HG02623 (cell line): ENCODE results near the gene INTS7.
A peak's percentile ranks its signal among the peaks of the same experiment; 100 is the strongest.

Experiments
- ATAC-seq: cut with Tn5 transposase; IDR thresholded peaks from one replicate; pipeline ENCODE4 v1.9.1; 2021; ENCODE audit warnings: moderate library complexity; ENCODE audit not compliant: unreplicated experiment

INTS7 gene

DNA sequence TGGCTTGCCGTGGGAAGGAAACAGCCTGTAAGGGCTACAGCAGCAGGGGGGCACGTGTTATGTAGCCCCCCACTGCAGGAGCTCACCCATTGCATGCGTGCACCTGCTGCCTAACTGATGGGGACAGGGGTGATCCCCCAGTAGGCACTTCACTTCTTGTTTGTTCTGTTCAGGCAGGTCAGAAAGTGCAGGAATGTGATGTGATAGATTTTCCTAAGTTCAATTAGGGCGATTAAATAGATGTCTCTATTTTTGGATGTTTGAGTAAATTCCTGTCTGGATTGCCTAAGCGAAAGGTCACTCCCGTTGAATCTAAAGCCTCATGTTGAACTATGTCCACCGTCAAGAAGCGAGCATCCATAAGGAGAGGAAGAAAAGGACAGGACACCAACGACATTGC, 126.0 kb downstream of the INTS7 start:
- no peak for ATAC-seq

DNA sequence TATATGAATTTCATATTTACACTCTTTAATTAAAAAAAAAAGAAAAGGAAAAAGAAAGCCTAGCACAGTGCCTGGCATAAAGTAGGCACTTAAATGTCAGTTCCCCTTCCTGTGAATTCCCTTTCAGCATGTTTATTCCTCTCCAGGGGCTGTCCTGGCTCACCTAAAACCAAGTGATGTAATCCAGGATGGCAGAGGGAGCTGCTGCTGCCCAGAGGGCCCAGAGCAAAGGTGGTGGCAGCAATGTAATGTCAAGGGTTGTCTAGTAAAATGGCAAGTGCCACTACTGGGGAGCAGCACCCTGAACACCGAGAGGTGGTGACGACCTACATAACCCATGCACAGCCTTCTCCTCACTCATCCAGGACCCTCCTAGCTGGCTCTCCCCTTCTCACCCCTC, 126.4 kb downstream of the INTS7 start:
- ATAC-seq: no peak

DNA sequence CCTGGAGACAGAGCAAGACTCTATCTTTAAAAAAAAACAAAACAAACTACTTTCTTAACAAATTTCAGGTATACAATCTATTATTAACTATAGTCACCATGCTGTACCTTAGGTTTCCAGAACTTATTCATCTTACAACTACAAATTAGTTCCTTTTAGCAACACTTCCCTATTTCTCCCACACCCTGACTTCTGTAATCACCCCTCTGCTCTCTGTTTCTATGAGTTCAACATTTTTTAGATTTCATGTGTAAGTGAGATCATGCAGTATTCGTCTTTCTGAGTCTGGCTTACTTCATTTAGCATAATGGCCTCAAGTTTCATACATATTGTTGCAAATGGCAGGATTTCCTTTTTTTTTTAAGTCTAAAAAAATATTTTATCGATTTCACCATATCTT, 126.9 kb downstream of the INTS7 start:
- ATAC-seq: peak; percentile 45

DNA sequence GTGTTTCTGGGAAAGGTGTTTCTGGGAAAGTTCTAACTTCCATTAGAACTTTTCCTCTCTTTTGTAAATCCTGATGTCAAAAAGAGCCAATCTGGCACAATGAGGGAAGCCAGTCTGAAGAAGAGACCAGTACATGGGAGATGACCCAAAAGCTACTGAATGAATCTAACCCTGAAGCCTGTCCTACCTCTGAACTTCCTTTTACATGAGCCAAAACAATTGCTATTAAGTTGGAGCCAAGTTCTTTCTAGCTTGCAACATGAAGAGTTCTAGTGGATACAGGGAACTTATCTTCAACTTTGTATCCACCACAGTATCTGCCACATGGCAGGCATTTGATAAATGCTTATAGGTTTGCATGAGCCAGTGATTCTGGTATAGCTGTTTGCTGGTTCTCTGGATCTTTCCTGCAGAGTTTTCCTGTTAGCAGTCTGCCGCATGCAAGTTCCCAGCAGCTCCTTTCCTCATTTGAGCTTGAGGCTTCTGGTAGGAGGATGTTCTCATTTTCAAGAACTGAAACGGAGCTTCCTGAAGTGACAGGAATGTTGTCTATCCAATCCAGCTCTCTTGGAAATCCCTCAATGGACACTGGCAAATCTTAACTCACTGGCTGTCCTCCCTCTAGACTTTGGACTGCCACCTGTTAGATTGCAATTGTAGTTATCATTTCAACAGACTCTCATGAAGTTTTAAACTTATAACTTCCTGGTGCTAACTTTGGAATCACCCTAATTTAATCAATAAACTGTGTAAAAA, 131.7 kb downstream of the INTS7 start:
- ATAC-seq: no peak

DNA sequence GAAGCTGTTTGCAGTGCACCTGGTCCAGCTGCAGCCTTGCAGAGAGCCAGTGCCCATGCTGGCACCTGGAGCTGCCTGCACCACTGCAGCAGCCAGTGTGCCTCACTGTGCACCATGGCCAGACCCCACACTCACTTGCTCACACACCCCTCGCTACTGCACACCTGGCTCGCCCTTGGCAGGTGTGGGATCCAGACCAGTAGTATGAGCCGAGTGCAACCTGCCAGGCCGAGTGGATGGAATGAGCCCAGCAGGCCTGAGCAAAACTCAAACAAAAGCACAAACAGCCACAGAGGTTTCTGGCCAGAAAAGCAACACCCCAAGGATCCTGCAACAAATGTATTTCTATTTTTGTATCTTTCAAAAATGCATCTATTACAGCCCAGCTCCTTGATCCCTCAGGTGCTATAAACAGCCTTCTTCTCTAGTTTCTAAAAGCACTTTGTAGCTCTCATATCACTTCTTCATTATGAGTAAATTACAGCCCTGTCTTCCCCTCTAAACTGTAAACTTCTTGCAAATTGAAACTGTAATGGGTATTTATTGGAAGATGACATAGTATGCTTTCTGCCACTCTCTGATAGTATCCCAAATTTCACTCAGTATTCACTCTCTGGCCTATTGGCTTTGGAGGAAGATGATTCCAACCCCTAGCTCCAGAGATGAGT, 132.6 kb downstream of the INTS7 start:
- ATAC-seq: no peak

DNA sequence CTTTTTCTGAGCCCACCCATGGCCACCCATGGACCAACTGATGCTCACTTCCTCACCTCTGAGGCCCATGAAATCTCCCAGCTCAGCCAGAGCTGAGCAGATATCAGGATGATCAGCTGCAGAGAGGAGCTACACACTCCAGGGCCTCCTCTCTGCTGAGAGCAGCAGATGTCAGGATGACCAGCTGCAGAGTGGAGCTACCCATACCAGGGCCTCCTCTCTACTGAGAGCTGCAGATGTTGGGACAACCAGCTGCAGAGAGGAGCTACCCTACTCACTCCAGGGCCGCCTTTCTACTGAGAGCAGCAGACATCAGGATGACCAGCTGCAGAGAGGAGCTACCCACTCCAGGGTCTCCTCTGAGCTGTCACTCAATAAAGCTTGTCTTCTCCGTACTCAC, 133.4 kb downstream of the INTS7 start:
- ATAC-seq: no peak

DNA sequence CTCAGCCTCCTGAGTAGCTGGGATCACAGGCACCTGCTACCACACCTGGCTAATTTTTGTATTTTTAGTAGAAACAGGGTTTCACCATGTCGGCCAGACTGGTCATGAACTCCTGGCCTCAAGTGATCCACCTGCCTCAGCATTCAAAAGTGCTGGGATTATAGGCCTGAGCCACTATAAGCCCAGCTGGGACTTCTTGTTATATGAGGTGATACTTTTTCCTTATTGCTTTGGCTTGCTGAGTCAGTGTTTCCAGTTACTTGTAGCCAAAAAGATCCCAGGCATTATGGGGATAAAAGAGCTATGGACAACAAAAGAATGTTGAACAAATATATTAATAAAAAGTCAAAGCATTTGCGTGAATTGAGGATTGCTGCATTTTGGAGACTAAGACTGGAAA, 134.9 kb downstream of the INTS7 start:
- no peak for ATAC-seq

DNA sequence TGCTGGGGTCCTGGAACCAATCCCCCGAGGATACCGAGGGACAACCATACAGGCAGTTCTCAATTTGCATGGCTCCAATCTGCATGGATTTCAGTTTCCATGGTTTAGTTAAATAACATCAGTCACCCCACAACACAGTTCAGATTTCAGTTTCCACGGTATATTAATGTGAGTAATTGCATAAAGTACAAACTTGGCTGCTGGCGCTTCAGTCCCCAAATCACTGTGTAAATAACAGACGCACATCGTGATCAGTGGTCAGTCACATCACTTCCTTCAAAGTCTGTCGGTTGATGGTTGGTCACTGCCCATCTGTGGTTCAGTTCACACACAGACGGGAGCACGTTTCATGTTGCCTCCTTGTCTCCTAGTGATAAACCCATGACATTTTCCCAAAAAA, 138.4 kb downstream of the INTS7 start:
- no peak for ATAC-seq

DNA sequence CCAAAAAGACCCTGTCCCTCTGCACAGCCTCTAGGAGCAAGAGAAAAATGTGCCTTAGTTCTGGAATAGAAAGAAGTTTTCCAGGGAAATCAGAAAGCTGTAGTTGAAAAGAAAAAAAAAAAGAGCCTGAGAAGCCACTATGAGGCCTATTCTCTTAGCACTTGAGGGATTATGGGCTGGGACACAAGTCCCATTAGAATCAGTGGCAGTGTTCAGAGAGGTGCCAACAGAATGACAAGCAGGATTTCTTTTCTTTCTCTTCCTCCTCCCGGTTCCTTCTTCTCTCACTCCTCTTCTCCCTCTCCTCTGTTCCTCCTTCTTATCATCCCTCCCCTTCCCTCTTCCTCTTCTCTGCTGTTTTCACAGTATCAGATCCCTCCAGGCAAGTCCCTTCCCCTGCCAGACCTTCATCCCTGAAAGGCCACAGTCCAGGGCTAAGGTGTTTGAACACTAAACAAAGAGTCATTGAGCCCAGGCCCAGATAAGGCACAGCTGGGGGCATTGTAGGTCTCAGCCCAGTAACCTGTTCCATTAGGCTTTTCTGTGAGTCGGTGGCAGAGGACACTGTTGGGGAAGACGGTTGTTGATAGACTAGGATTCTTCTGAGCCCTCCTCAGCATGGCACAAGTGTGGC, 140.1 kb downstream of the INTS7 start:
- no peak for ATAC-seq

DNA sequence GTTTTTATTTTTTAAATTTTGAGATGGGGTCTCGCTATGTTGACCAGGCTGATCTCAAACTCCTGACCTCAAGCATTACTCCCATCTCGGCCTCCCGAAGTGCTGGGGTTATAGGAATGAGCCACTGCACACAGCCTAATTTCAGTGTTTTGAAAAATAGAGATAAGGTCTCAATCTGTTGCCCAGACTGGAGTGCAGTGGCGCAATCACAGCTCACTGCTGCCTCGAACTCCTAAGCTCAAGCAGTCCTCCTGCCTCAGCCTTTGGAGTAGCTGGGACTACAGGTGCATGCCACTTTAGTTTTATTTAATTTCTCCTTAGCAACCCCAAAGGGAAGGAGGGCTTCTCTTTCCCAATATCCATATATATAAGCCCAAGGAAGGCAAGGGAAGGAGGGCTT, 141.0 kb downstream of the INTS7 start:
- no peak for ATAC-seq

DNA sequence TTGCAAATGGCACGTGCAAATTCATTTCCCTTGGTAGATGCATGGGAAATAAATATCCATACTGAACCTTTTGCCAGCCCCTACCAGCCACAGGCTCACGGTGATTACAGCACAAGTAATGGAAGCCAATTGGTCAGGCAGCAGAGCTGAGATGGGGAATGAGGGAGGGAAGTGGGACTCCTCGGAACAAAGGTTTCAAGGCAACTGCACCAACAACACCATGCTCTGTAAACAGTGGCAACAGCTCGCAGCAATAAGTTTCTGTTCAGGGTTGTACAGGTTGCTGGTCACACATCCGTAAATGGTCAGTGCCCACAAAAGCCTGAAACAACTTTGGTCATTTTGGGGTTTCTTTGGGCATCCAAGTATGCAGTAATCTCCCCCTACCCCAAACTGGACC, 142.1 kb downstream of the INTS7 start:
- no peak for ATAC-seq

DNA sequence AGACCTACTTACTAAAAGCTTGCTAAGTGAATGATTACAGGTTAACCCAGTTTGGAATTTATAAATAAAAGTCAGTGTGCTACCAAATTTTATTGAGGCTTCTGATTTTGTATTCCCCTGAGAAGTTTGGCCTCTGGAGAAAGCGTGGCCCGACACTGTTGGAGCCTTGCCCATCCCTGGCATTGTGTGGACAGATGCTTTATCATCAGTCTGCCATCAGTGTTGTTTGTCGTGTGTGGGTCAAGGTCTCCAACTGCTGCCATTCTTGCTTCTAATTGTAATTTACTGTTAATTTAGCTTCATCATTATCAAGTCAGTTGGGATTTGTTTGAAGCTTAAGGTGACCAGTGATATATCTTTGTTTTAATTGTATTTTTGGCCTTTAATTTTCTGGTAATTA, 142.8 kb downstream of the INTS7 start:
- ATAC-seq: no peak

DNA sequence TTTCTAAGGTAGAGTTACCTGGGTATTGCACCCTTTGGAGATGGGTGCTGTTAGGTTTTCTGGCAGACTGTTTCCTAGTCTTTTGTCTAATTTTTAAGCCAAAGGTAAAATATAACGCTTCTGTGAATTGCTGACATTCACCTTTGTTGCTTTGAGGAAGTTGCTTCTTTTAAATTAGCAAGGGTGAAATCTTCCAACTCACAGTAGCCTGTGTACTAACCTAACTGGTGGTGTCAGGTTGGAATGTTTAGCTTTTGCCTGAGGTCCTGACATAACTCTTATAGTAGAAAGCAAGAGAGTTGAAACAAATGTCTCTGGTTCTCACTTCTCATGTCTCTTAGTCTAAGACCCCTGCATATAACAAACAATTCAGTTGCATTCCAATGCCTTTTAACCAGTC, 143.6 kb downstream of the INTS7 start:
- no peak for ATAC-seq
